Measurements from ENCODE around the gene KLHL5. TPM values are rescaled to one million over a fixed set of nuclear protein-coding genes. Genes with fewer than 3 reads are reported as not detected.
A peak's percentile ranks its signal among the peaks of the same experiment; 100 is the strongest.

Gene KLHL5
- total and polyA plus RNA-seq, 2 of the 4 experiments (the other 2 are of a cell fraction): 58.8 to 97.7 TPM

GRCh38 chr4:39021631-39022030, 40.4 kb upstream of the KLHL5 start:
- Histone ChIP-seq H2AFZ (replicated peaks; ENCODE audit: low read length, poor library complexity) (no peak overlapping the region), H3K4me2 (ENCODE audit: low read depth, low read length) (no peak overlapping the region), H3K79me1 (ENCODE audit: low read depth in 1 of 2, low read length in 2 of 2) (no peaks in the 10 kb centered on the region), H4K20me1 (ENCODE audit: insufficient read depth, low read length) (no peaks in the 10 kb centered on the region), H2AK9ac (replicated peaks; ENCODE audit: low read depth, low read length, poor library complexity) (no peak overlapping the region), H2BK120ac (ENCODE audit: low read depth, low read length) (no peak overlapping the region), H2BK5ac (ENCODE audit: low read depth, low read length, poor library complexity, severe bottlenecking) (peak overlapping the region; percentile 67), H3K4ac (ENCODE audit: low read depth, low read length) (no peak overlapping the region), H2BK15ac (ENCODE audit: low read depth, low read length) (no peak overlapping the region), H3K9me1 (ENCODE audit: insufficient read depth, low read length) (no peaks in the 10 kb centered on the region), H3K27ac (ENCODE audit: insufficient read depth, low read length) (no peak overlapping the region), H4K8ac (ENCODE audit: low read depth in 2 of 2, low read length in 2 of 2) (no peak overlapping the region), H4K5ac (ENCODE audit: low read depth, low read length) (no peak overlapping the region), H4K91ac (ENCODE audit: insufficient read depth, low read depth, low read length) (no peak overlapping the region), H3K27me3 (ENCODE audit: control insufficient read depth, insufficient read depth, low read length) (no peaks in the 10 kb centered on the region), H3K14ac (replicated peaks; ENCODE audit: low read depth, low read length) (no peak overlapping the region), H3K18ac (ENCODE audit: low read depth, low read length) (no peak overlapping the region), H2AK5ac (ENCODE audit: low read depth, low read length) (no peak overlapping the region), H3K9ac (ENCODE audit: low read depth, low read length) (no peak overlapping the region), H2BK20ac (ENCODE audit: low read depth, low read length) (no peak overlapping the region), H3K23ac (ENCODE audit: low read depth, low read length) (no peak overlapping the region), H3K4me1 (ENCODE audit: control insufficient read depth, insufficient read depth, low read length) (peaks cover 3% of the 10 kb centered on the region; the same call in 1 of the 2 replicates), H3K36me3 (ENCODE audit: control insufficient read depth, insufficient read depth, low read length) (no peaks in the 10 kb centered on the region), H3K9me3 (ENCODE audit: control insufficient read depth, insufficient read depth, low read length) (no peaks in the 10 kb centered on the region), H3K56ac (ENCODE audit: extremely low read depth, insufficient read depth, low read length) (no peak overlapping the region), H3K4me3 (ENCODE audit: insufficient read depth, low read depth, low read length) (no peak overlapping the region)
- DNase-seq (peak; percentile 39), ATAC-seq (ENCODE audit: low read depth) (no peak)
- WGBS, 2 experiments (ENCODE audit: extremely low coverage in 2 of 2, insufficient read length in 1 of 2): no CpG with 5 or more reads among the region's 3 CpGs
- in situ Hi-C loops (cut with MboI; ENCODE audit: low sequenced_read_pairs) (no loop called here), intact Hi-C loops (cut with micrococcal nuclease) (no loop called here), dilution Hi-C loops (cut with HindIII; ENCODE audit: low sequenced_read_pairs, unreplicated experiment) (no loop called here)
- TF ChIP-seq CHD1 (IDR thresholded peaks at IDR 0.05; ENCODE audit: low read depth, low read length) (no peak), BHLHE40 (IDR thresholded peaks at IDR 0.05; ENCODE audit: low read depth, low read length) (no peak), CTCF (conservative IDR thresholded peaks at IDR 0.05; ENCODE audit: low read depth, low read length) (no peak), RAD21 (IDR thresholded peaks at IDR 0.05; ENCODE audit: low read length) (no peak), FOS (IDR thresholded peaks at IDR 0.05; ENCODE audit: low read depth, low read length) (no peak), POLR2A (IDR thresholded peaks at IDR 0.05; ENCODE audit: low read depth, low read length) (no peak), MAZ (IDR thresholded peaks at IDR 0.05; ENCODE audit: borderline replicate concordance, low read depth, low read length) (no peak), MXI1 (IDR thresholded peaks at IDR 0.05; ENCODE audit: borderline replicate concordance, low read depth, low read length) (no peak), RFX5 (IDR thresholded peaks at IDR 0.05; ENCODE audit: low read depth, low read length) (no peak), ELK1 (IDR thresholded peaks at IDR 0.05; ENCODE audit: borderline replicate concordance, low read depth, low read length) (no peak), SMC3 (IDR thresholded peaks at IDR 0.05; ENCODE audit: low read depth, low read length) (no peak), NFE2L2 (IDR thresholded peaks at IDR 0.05; ENCODE audit: low read depth, low read length) (no peak), MAFK (IDR thresholded peaks at IDR 0.05; ENCODE audit: low read depth, low read length) (no peak), RCOR1 (IDR thresholded peaks at IDR 0.05; ENCODE audit: insufficient replicate concordance, low read length) (no peak), CEBPB (IDR thresholded peaks at IDR 0.05; ENCODE audit: low read depth, low read length) (no peak), USF2 (IDR thresholded peaks at IDR 0.05; ENCODE audit: low read depth, low read length) (no peak)
- BruUV-seq (replicated peaks): no TSS peak
- ChIA-PET CTCF (no interaction called here), POLR2A (ENCODE audit: unreplicated experiment) (no interaction called here)

Measured in IMR-90 (cell line).